Measurements from ENCODE around the gene CDC42BPA.
"Not testable (repeated sequence)": the region's sequence is repeated elsewhere in the genome, so short reads cannot be mapped to it uniquely, and the experiment has no call there.

The CDC42BPA gene

DNA sequence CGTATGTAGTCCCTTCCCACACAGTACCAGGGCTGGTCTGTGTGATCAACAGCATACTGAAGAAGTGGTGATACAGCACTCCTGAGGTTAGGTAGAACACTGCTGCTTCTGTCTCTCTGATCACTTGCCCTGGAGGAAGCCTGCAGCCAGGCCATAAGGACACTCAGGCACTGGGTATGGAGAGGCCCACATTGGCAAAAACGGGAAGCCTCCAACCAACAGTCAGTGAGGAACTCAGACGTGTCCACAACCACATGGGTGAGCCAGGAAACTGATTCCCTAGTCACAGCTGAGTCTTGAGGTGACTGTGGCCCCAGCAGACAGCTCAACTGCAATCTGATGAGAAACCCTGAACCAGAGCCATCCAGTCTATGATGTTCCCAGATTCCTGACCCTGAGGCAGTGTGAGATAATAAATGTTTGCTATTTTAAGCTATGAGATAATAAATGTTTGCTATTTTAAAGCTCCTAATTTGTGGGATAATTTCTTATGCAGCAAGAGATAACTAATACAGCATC lies 315.7 kb downstream of the CDC42BPA start:
- TF ChIP-seq, protein P1, sequence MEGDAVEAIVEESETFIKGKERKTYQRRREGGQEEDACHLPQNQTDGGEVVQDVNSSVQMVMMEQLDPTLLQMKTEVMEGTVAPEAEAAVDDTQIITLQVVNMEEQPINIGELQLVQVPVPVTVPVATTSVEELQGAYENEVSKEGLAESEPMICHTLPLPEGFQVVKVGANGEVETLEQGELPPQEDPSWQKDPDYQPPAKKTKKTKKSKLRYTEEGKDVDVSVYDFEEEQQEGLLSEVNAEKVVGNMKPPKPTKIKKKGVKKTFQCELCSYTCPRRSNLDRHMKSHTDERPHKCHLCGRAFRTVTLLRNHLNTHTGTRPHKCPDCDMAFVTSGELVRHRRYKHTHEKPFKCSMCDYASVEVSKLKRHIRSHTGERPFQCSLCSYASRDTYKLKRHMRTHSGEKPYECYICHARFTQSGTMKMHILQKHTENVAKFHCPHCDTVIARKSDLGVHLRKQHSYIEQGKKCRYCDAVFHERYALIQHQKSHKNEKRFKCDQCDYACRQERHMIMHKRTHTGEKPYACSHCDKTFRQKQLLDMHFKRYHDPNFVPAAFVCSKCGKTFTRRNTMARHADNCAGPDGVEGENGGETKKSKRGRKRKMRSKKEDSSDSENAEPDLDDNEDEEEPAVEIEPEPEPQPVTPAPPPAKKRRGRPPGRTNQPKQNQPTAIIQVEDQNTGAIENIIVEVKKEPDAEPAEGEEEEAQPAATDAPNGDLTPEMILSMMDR (conservative IDR thresholded peaks at IDR 0.05; ENCODE audit: control insufficient read depth, insufficient read depth, low read depth, low read length): no peak
- no peak overlapping the region for H3K4me3 ChIP-seq (ENCODE audit: control insufficient read depth, low read depth, low read length)
- no peak for DNase-seq (ENCODE audit: low read depth)

DNA sequence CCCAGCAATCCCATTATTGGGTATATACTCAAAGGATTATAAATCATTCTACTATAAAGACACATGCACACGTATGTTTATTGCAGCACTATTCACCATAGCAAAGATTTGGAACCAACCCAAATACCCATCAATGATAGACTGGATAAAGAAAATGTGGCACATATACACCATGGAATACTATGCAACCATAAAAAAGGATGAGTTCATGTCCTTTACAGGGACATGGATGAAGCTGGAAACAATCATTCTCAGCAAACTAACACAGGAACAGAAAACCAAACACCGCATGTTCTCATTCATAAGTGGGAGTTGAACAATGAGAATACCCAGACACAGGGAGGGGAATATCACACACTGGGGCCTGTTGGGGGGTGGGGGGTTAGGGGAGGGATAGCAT lies 318.7 kb downstream of the CDC42BPA start:
- not testable (repeated sequence) for DNase-seq (ENCODE audit: low read depth)

DNA sequence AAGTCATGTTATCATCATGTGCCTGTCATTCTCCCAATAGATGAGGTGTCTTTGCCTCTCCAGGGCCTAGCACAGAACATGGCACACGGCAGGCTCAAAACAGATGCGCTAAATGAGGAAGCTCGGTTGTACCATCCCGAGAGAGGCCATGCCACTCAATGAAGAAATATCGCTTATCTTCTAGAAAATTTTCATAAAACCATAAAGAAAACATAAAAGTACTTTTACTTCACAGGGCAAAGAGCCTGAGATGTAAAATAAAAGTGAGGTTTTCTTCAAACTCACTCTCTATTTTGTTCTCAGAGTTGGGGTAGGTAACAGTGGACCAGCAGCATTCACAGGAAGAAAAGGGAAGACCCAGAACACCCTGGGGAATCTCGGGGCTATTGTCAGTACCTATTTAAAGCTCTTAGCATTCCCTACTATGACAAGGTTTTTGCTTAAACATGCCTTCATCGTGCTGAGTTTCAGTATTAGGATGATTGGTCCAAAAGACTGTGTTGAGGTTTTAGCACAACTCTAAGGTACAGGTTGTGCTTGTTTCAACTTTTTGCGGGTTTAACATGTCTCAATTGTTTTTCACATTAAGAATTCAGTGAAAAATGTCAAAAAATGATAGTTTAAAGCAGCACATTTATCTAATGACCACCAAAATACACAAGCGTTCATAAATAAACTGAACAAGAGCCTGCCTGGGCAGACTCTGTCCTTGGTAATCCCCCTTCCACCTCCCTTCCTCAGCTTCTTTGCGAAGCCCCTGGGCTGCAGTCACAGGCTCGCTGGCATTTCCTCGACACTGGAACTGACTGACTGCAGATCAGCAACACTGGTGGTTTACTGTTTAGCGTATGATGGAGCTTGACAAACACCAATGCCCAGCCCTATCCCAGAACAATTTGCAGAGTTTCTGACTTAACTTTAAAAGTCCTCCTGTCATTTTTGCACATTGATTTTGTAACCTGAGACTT lies 322.6 kb downstream of the CDC42BPA start:
- no peak overlapping the region for H3K4me3 ChIP-seq (ENCODE audit: control insufficient read depth, low read depth, low read length)
- no peak for DNase-seq (ENCODE audit: low read depth)
- TF ChIP-seq, protein P1 (conservative IDR thresholded peaks at IDR 0.05; ENCODE audit: control insufficient read depth, insufficient read depth, low read depth, low read length): no peak

More for the DNA sequence above, 318.7 kb downstream of the CDC42BPA start:
- H3K4me3 ChIP-seq (ENCODE audit: control insufficient read depth, low read depth, low read length): not testable (repeated sequence)

DNA sequence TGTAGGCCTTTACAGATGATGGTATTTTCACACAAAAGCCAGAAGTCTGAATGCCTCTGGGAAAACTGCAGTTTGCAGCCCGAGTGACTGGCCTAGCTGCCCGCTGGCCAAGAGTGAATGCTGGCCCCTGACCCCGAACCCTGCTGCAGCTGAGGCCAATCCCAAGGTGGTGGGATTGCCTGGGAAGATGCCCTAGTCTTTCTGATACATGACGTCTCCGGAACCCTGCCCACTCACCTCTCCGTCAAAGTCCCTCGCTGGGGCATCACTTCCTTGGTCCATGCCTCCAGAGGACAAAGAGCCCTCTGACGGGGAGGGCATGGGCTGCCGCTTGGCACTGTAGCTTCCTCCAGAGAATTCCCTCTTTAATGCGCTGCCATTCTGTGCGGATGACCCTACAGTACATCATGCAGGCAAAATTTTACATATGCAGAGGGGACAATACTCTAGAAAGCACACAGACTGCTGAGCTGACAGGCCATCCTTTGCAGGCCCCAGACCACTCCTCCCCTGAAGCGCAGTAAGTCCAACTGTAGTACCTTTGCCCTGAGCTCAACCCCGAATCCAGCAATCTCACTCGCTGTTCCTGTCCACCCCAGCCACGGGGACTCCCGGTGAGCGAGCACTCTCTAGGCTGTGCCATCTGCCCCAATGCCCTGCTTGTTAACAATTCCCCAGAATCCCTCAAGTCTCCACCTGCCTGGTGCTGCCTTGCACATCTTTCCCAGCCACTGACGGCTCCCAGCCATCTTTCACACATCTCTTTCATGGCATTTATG lies 323.5 kb downstream of the CDC42BPA start:
- H3K4me3 ChIP-seq (ENCODE audit: control insufficient read depth, low read depth, low read length): no peak overlapping the region
- TF ChIP-seq, protein P1 (conservative IDR thresholded peaks at IDR 0.05; ENCODE audit: control insufficient read depth, insufficient read depth, low read depth, low read length): no peak
- no peak for DNase-seq (ENCODE audit: low read depth)

DNA sequence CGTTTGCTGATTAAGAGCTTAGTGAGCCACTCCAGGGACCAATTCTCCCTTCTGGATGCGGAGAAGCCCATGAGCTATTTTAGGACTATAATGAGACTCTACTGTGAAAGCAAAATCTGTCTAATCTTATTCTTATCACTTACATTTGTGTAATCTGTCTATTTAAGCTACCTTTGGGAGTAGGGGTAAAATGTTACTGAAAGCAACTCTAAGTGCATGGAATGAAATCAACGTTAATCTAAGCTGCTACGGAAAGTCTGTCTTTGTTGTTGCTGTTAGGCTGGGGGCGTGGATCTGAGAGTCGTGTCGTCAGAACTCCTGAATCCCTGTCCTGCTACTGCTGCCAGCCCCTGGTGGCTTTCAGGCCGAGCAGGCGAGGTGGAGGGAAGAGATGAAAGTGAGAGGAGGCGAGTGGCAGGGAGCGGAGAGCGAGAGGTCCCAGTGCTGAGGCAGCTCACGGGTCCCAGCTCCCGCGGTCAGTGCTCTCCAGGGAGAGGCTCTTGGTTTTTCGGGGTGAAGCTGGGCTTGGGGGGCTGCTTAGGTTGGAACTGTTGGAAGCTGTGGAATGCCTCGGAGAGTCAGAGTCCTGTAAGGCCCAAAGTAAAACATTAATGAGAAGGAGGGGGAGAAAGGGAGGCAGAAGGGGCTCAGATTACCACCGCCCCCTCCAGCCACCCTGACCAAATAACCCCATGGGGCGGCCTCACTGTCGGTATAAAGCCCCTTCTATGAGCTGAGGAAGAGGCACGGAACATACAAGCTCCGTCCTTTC lies 324.3 kb downstream of the CDC42BPA start:
- no peak overlapping the region for H3K4me3 ChIP-seq (ENCODE audit: control insufficient read depth, low read depth, low read length)
- no peak for DNase-seq (ENCODE audit: low read depth)
- TF ChIP-seq, protein P1 (conservative IDR thresholded peaks at IDR 0.05; ENCODE audit: control insufficient read depth, insufficient read depth, low read depth, low read length): no peak

DNA sequence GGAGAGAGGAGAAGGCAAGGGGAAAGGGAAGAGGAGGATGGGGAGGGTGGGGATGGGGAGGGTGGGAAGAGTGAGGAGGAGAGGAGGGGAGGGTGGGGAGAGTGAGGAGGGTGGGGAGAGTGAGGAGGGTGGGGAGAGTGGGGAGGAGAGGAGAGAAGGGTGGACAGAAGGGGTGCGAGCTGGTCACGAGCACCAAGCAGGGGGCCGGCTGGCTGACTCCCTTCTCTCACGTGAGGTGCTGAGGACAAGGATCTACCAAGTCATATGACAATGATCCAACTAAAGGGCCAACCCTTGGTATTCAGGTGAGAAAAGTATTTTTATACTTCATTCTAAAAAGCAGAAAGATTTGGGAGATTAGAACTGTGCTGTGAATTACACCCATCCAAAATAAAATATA lies 326.4 kb downstream of the CDC42BPA start:
- TF ChIP-seq, protein P1 (conservative IDR thresholded peaks at IDR 0.05; ENCODE audit: control insufficient read depth, insufficient read depth, low read depth, low read length): no peak
- DNase-seq (ENCODE audit: low read depth): no peak
- H3K4me3 ChIP-seq (ENCODE audit: control insufficient read depth, low read depth, low read length): no peak overlapping the region
